ENCODE results near the gene APOA5.

DNA sequence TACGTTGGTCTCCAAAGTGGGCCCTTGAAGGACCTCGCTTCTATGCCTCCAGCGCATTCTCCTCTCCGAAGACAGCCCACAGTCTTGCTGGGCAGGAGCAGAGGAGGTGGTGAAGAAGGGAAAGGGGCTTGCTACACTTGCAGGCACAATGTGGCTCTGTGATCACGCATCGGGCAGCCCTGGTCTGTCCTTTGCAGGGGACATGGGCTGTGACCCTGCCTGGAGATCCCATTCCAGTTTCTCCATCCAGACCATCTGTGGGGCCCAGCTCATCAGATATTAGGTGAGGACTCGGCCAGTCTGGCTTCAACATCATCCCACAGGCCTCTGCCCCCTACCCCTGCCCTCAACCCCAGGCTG lies 44.9 kb upstream of the APOA5 start:
- TF ChIP-seq, protein P1, sequence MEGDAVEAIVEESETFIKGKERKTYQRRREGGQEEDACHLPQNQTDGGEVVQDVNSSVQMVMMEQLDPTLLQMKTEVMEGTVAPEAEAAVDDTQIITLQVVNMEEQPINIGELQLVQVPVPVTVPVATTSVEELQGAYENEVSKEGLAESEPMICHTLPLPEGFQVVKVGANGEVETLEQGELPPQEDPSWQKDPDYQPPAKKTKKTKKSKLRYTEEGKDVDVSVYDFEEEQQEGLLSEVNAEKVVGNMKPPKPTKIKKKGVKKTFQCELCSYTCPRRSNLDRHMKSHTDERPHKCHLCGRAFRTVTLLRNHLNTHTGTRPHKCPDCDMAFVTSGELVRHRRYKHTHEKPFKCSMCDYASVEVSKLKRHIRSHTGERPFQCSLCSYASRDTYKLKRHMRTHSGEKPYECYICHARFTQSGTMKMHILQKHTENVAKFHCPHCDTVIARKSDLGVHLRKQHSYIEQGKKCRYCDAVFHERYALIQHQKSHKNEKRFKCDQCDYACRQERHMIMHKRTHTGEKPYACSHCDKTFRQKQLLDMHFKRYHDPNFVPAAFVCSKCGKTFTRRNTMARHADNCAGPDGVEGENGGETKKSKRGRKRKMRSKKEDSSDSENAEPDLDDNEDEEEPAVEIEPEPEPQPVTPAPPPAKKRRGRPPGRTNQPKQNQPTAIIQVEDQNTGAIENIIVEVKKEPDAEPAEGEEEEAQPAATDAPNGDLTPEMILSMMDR (conservative IDR thresholded peaks at IDR 0.05; ENCODE audit: low read length): no peak
- no peak for TF ChIP-seq EZH2phosphoT487 (IDR thresholded peaks at IDR 0.05; ENCODE audit: borderline replicate concordance, low read depth, low read length)
